H1 (cell line): ENCODE results near the gene FXR1. TPM values are rescaled to one million over a fixed set of nuclear protein-coding genes. Genes with fewer than 3 reads are reported as not detected.
"Not testable (repeated sequence)": the region's sequence is repeated elsewhere in the genome, so short reads cannot be mapped to it uniquely, and the experiment has no call there.

Experiments
- CTCF ChIA-PET: fragments of 300-600 bp; sonication (Branson Sonifier 250); formaldehyde crosslinking; loops from one replicate; lab custom pipeline; 2021; ENCODE audit not compliant: partially characterized antibody; lab: Charles Lee
- POLR2A ChIA-PET: fragments of 300-600 bp; sonication (Branson Sonifier 250); formaldehyde crosslinking; loops from one replicate; lab custom pipeline; 2021; ENCODE audit warnings: inconsistent platforms; ENCODE audit not compliant: partially characterized antibody; lab: Charles Lee
- DNase-seq, 2 experiments: peaks; one replicate each; pipeline versions ENCODE4 v3.0.0 to v3.0.0-alpha.2; 2010 to 2022; ENCODE audit warnings: low spot score in 2 of 2, low read depth in 1 of 2, mixed read lengths in 1 of 2
- FAIRE-seq: peaks from 2 replicates; lab custom pipeline; 2011; peaks lifted over from hg19 to GRCh38; lab: Jason Lieb, UNC
- H2AFZ ChIP-seq: 2 replicates; pipeline ENCODE4 v1.8.1; 2012; ENCODE audit warnings: low read length, inconsistent platforms
- H2AK5ac ChIP-seq: 2 replicates; pipeline ENCODE4 v1.6.1; 2013; ENCODE audit warnings: low read depth, low read length
- H2BK120ac ChIP-seq: replicated peaks from 2 replicates; pipeline ENCODE3; 2013; ENCODE audit warnings: low read depth, low read length, inconsistent platforms
- H2BK12ac ChIP-seq: 2 replicates; pipeline ENCODE4 v1.6.1; 2013; ENCODE audit warnings: low read depth, low read length
- H2BK15ac ChIP-seq: 2 replicates; pipeline ENCODE4 v1.6.1; 2013; ENCODE audit warnings: low read length
- H2BK20ac ChIP-seq: 2 replicates; pipeline ENCODE4 v1.6.1; 2013; ENCODE audit warnings: low read length
- H2BK5ac ChIP-seq: 2 replicates; pipeline ENCODE4 v1.6.1; 2013; ENCODE audit warnings: low read depth, low read length
- H3K14ac ChIP-seq: 2 replicates; pipeline ENCODE4 v1.6.1; 2013; ENCODE audit warnings: inconsistent platforms; ENCODE audit not compliant: insufficient read length
- H3K18ac ChIP-seq: 2 replicates; pipeline ENCODE4 v1.6.1; 2013; ENCODE audit warnings: low read length; ENCODE audit errors: extremely low read depth
- H3K23ac ChIP-seq: 2 replicates; pipeline ENCODE4 v1.6.1; 2013; ENCODE audit warnings: inconsistent platforms; ENCODE audit not compliant: insufficient read length
- H3K23me2 ChIP-seq: 2 replicates; pipeline ENCODE4 v1.6.1; 2013; ENCODE audit warnings: low read depth, low read length
- H3K27ac ChIP-seq: 2 replicates; pipeline ENCODE4 v1.6.1; 2011; ENCODE audit warnings: low read depth, low read length, inconsistent platforms
- H3K27me3 ChIP-seq, 4 experiments: replicated peaks in 1 of 4; 1 replicate in 1 of 4; 2 replicates in 3 of 4; pipeline versions ENCODE4 v1.6.1 to v1.8.1; 2011 to 2013; ENCODE audit warnings: low read length in 3 of 4, mild to moderate bottlenecking in 3 of 4, inconsistent platforms in 2 of 4, mixed read lengths in 2 of 4, moderate library complexity in 1 of 4; ENCODE audit not compliant: control insufficient read depth in 3 of 4, insufficient read depth in 3 of 4; ENCODE audit errors: extremely low read depth in 1 of 4
- H3K36me3 ChIP-seq, 4 experiments: 2 replicates each; pipeline versions ENCODE4 v1.6.1 to v1.8.1; 2011 to 2013; ENCODE audit warnings: mild to moderate bottlenecking in 4 of 4, low read length in 3 of 4, moderate library complexity in 2 of 4, control low read depth in 1 of 4, inconsistent platforms in 1 of 4; ENCODE audit not compliant: insufficient read depth in 4 of 4, control insufficient read depth in 2 of 4
- H3K4ac ChIP-seq: replicated peaks from 2 replicates; pipeline ENCODE3; 2013; ENCODE audit warnings: low read length, low read depth, mixed read lengths, inconsistent platforms; ENCODE audit not compliant: insufficient read length
- H3K4me1 ChIP-seq, 4 experiments: replicated peaks in 1 of 4; 1 replicate in 1 of 4; 2 replicates in 3 of 4; pipeline versions ENCODE4 v1.6.1 to v1.8.1; 2011 to 2013; ENCODE audit warnings: low read length in 3 of 4, inconsistent platforms in 2 of 4, mixed read lengths in 1 of 4; ENCODE audit not compliant: insufficient read depth in 4 of 4, control insufficient read depth in 3 of 4
- H3K4me2 ChIP-seq, 2 experiments: 2 replicates each; pipeline versions ENCODE4 v1.6.1 to v1.8.1; 2011 to 2013; ENCODE audit warnings: low read depth in 2 of 2, low read length in 2 of 2, control low read depth in 1 of 2, inconsistent platforms in 1 of 2, mild to moderate bottlenecking in 1 of 2; ENCODE audit not compliant: insufficient read depth in 1 of 2
- H3K4me3 ChIP-seq, 4 experiments: fragments of 200-600, 300-600 bp in 1 of 4; sonication (generic), shearing (Covaris generic), sonication (Bioruptor Twin) in 1 of 4; 2 replicates each; pipeline versions ENCODE4 v1.5.1 to v1.8.1; 2011 to 2016; ENCODE audit warnings: low read length in 4 of 4, low read depth in 3 of 4, control low read depth in 2 of 4, inconsistent platforms in 2 of 4, mild to moderate bottlenecking in 2 of 4, mixed read lengths in 1 of 4, moderate library complexity in 1 of 4; ENCODE audit not compliant: insufficient read depth in 2 of 4; ENCODE audit errors: extremely low read depth in 1 of 4
- H3K56ac ChIP-seq: replicated peaks from 2 replicates; pipeline ENCODE3; 2013; ENCODE audit warnings: low read depth, mild to moderate bottlenecking, mixed read lengths, low read length, inconsistent platforms; ENCODE audit not compliant: insufficient read length
- H3K79me1 ChIP-seq: 2 replicates; pipeline ENCODE4 v1.6.1; 2013; ENCODE audit warnings: low read depth, low read length, control low read depth
- H3K79me2 ChIP-seq, 2 experiments: 2 replicates each; pipeline versions ENCODE4 v1.6.1 to v1.8.1; 2012 to 2013; ENCODE audit warnings: low read length in 2 of 2, mild to moderate bottlenecking in 2 of 2, inconsistent platforms in 1 of 2; ENCODE audit not compliant: insufficient read depth in 2 of 2, control insufficient read depth in 1 of 2
- H3K9ac ChIP-seq, 4 experiments: replicated peaks in 1 of 4; 1 replicate in 1 of 4; 2 replicates in 3 of 4; pipeline versions ENCODE4 v1.6.1 to v1.8.1; 2011 to 2013; ENCODE audit warnings: low read depth in 3 of 4, low read length in 3 of 4, control low read depth in 2 of 4, mild to moderate bottlenecking in 2 of 4, moderate library complexity in 2 of 4, inconsistent platforms in 1 of 4; ENCODE audit errors: extremely low read depth in 1 of 4
- H3K9me3 ChIP-seq, 2 experiments: 2 replicates each; pipeline versions ENCODE4 v1.6.1 to v1.8.1; 2012 to 2013; ENCODE audit warnings: mild to moderate bottlenecking in 2 of 2, moderate library complexity in 2 of 2, control low read depth in 1 of 2, inconsistent platforms in 1 of 2, low read depth in 1 of 2, low read length in 1 of 2, mixed read lengths in 1 of 2; ENCODE audit not compliant: insufficient read depth in 2 of 2
- H4K20me1 ChIP-seq, 2 experiments: replicated peaks in 1 of 2; 2 replicates each; pipeline versions ENCODE3 to v1.8.1; 2011 to 2013; ENCODE audit warnings: inconsistent platforms in 2 of 2, low read length in 2 of 2, mild to moderate bottlenecking in 1 of 2; ENCODE audit not compliant: insufficient read depth in 2 of 2, control insufficient read depth in 1 of 2
- H4K5ac ChIP-seq: 2 replicates; pipeline ENCODE4 v1.6.1; 2013; ENCODE audit warnings: low read length, low read depth, mixed read lengths, inconsistent platforms; ENCODE audit not compliant: insufficient read length
- H4K8ac ChIP-seq: 2 replicates; pipeline ENCODE4 v1.8.0; 2013; ENCODE audit warnings: mild to moderate bottlenecking, moderate library complexity, low read length, inconsistent platforms; ENCODE audit not compliant: insufficient read depth; ENCODE audit errors: extremely low read depth
- H4K91ac ChIP-seq: replicated peaks from 2 replicates; pipeline ENCODE3; 2013; ENCODE audit warnings: low read length, mixed read lengths, inconsistent platforms; ENCODE audit not compliant: insufficient read length
- ASH2L ChIP-seq: fragments of 200-600, 300-600 bp; sonication (generic); IDR thresholded peaks from one replicate; pipeline ENCODE4 v1.7.1; 2017; ENCODE audit warnings: low read length
- HDAC6 ChIP-seq: IDR thresholded peaks from one replicate; pipeline ENCODE4 v1.7.1; 2012; ENCODE audit warnings: low read depth, mild to moderate bottlenecking, inconsistent platforms, low read length, moderate library complexity
- PHF8 ChIP-seq: fragments of 200-600 bp; sonication (generic); conservative IDR thresholded peaks from 2 replicates; pipeline ENCODE4 v1.7.1; 2012; ENCODE audit warnings: low read depth, mild to moderate bottlenecking, inconsistent platforms, low read length, moderate library complexity
- POLR2A ChIP-seq, 2 experiments: IDR thresholded peaks; 1 replicate in 1 of 2; 2 replicates in 1 of 2; pipeline ENCODE4 v1.6.1; 2011; ENCODE audit warnings: low read depth in 2 of 2, low read length in 2 of 2, mild to moderate bottlenecking in 2 of 2; ENCODE audit errors: control extremely low read depth in 1 of 2
- RBBP5 ChIP-seq: IDR thresholded peaks from 2 replicates; pipeline ENCODE4 v1.7.1; 2012; ENCODE audit warnings: low read depth, mild to moderate bottlenecking, inconsistent platforms, low read length, moderate library complexity, borderline replicate concordance
- SRF ChIP-seq: IDR thresholded peaks from 2 replicates; pipeline ENCODE4 v1.6.1; 2011; ENCODE audit warnings: mild to moderate bottlenecking, low read depth, low read length, moderate library complexity
- WGBS, 2 experiments: shearing (Covaris generic) in 1 of 2; methylation state at CpG; one replicate each; pipeline versions ENCODE4 v1.1.6 to v1.1.7; 2013 to 2015; ENCODE audit warnings: low lambda C conversion rate in 2 of 2, mixed read lengths in 2 of 2, inconsistent platforms in 1 of 2, low coverage in 1 of 2, missing lambda C conversion rate in 1 of 2; ENCODE audit not compliant: insufficient replicate concordance in 2 of 2, insufficient coverage in 1 of 2, insufficient read length in 1 of 2; ENCODE audit errors: extremely low coverage in 1 of 2, missing lambda C conversion rate in 1 of 2; 5-methylcytosine and 5-hydroxymethylcytosine counted together
- polyA plus RNA-seq, 7 experiments: library from polyadenylated mRNA; depleted of rRNA in 3 of 7; stranded (reverse) in 5 of 7; unstranded in 2 of 7; fragments of >200 nt in 5 of 7; fragments of 200-250 nt in 2 of 7; gene quantifications; 1 replicate in 5 of 7; 2 replicates in 1 of 7; 4 replicates in 1 of 7; pipeline versions ENCODE4 v1.2.1 to v1.2.3, GENCODE V29; 2011 to 2013; ENCODE audit warnings: missing spikeins in 2 of 7, mixed read lengths in 2 of 7
- total RNA-seq: library from RNA; stranded (reverse); fragmentation: NEBNext Ultra II Directional; extraction: Animal tissue kit (Norgen Biotek cat#: 25700); gene quantifications from 2 replicates; pipeline ENCODE4 v1.2.1, GENCODE V29; 2021
- TF ChIP-seq, protein P1 (sequence below): IDR thresholded peaks from 2 replicates; pipeline ENCODE4 v1.6.1; 2012; ENCODE audit warnings: low read length, inconsistent platforms

FXR1 gene
- total and polyA plus RNA-seq, 2 of the 8 experiments (the other 6 are each of a cell fraction or from before 2014, with no cell fraction given), result 108 to 283 TPM

GRCh38 chr3:180983136-180983535 is 70.7 kb downstream of the FXR1 start (continued):
- TF ChIP-seq SRF, result no peak
- no peak for TF ChIP-seq ASH2L
- no peak for TF ChIP-seq HDAC6
- no peak for TF ChIP-seq RBBP5
- TF ChIP-seq, protein P1, sequence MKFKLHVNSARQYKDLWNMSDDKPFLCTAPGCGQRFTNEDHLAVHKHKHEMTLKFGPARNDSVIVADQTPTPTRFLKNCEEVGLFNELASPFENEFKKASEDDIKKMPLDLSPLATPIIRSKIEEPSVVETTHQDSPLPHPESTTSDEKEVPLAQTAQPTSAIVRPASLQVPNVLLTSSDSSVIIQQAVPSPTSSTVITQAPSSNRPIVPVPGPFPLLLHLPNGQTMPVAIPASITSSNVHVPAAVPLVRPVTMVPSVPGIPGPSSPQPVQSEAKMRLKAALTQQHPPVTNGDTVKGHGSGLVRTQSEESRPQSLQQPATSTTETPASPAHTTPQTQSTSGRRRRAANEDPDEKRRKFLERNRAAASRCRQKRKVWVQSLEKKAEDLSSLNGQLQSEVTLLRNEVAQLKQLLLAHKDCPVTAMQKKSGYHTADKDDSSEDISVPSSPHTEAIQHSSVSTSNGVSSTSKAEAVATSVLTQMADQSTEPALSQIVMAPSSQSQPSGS, result no peak
- TF ChIP-seq PHF8, result no peak
- no peak for TF ChIP-seq POLR2A (IDR thresholded peaks at IDR 0.05; ENCODE audit: control extremely low read depth in 1 of 2, low read depth in 2 of 2, low read length in 2 of 2)
- TF ChIP-seq, all 59 proteins: peak for 0

GRCh38 chr3:180986366-180986765 is 73.9 kb downstream of the FXR1 start:
- 98% methylated on average over 10 of the region's 10 CpGs; no CpG with 5 or more reads in 1 of the 2 experiments for WGBS, 2 experiments
- H3K27ac ChIP-seq, DNase-seq, H2BK20ac ChIP-seq, H3K4me2 ChIP-seq, H3K18ac ChIP-seq, H2AFZ ChIP-seq, H4K91ac ChIP-seq, H4K20me1 ChIP-seq, H3K4me1 ChIP-seq, H4K5ac ChIP-seq, FAIRE-seq, H3K79me1 ChIP-seq, H2AK5ac ChIP-seq, H3K23ac ChIP-seq, H3K27me3 ChIP-seq, H2BK120ac ChIP-seq, H3K9me3 ChIP-seq, H4K8ac ChIP-seq, H3K14ac ChIP-seq, H3K23me2 ChIP-seq, H2BK5ac ChIP-seq, CTCF ChIA-PET, H2BK12ac ChIP-seq, H3K4me3 ChIP-seq, H2BK15ac ChIP-seq, H3K56ac ChIP-seq, H3K9ac ChIP-seq, H3K4ac ChIP-seq: not testable (repeated sequence)
- peaks cover 0 to 19% of the 10 kb centered on the region in 2 experiments; a peak in 2 of 4 replicates for H3K79me2 ChIP-seq
- POLR2A ChIA-PET, result interaction anchor here (0.5 kb wide), 1 partner anchor 16 kb away, joined by 3 read pairs; no protein-coding TSS in a partner anchor
- H3K36me3 ChIP-seq, result peaks cover 0 to 46% (median 10%) of the 10 kb centered on the region in 4 experiments; a peak in 6 of 8 replicates
